ENCODE measurements around the gene PRKCZ. TPM values are rescaled to one million over a fixed set of nuclear protein-coding genes. Genes with fewer than 3 reads are reported as not detected.

PRKCZ gene
- total and polyA plus RNA-seq, 2 of the 4 experiments (the other 2 are of a cell fraction), result 2.0 to 3.5 TPM

GRCh38 chr1:2150801-2151200, 100.6 kb downstream of the PRKCZ start:
- dilution Hi-C loops (cut with HindIII; ENCODE audit: low sequenced_read_pairs, unreplicated experiment) (no loop called here), in situ Hi-C loops (cut with MboI; ENCODE audit: low sequenced_read_pairs) (loop anchor here (10.0 kb wide), 1 partner anchor 186 kb away; no protein-coding TSS in a partner anchor), intact Hi-C loops (cut with micrococcal nuclease) (no loop called here)
- H3K9me3 ChIP-seq (ENCODE audit: control insufficient read depth, insufficient read depth, low read length), result no peaks in the 10 kb centered on the region
- H3K4me1 ChIP-seq (ENCODE audit: control insufficient read depth, insufficient read depth, low read length), result no peaks in the 10 kb centered on the region
- H2BK120ac ChIP-seq (ENCODE audit: low read depth, low read length), result no peak overlapping the region
- H2AFZ ChIP-seq (replicated peaks; ENCODE audit: low read length, poor library complexity), result peak overlapping the region; percentile 51
- no peak overlapping the region for H3K23ac ChIP-seq (ENCODE audit: low read depth, low read length)
- no peak overlapping the region for H3K56ac ChIP-seq (ENCODE audit: extremely low read depth, insufficient read depth, low read length)
- H3K4ac ChIP-seq (ENCODE audit: low read depth, low read length), result no peak overlapping the region
- DNase-seq, result no peak
- ChIA-PET POLR2A (ENCODE audit: unreplicated experiment) (no interaction called here), CTCF (interaction anchor here (0.6 to 4.4 kb wide), 3 partner anchors 11 to 172 kb away, joined by 3 to 20 read pairs (median 9); no protein-coding TSS in a partner anchor)
- BruUV-seq (replicated peaks), result no TSS peak
- H3K9me1 ChIP-seq (ENCODE audit: insufficient read depth, low read length), result no peaks in the 10 kb centered on the region
- no peaks in the 10 kb centered on the region for H4K20me1 ChIP-seq (ENCODE audit: insufficient read depth, low read length)
- no peaks in the 10 kb centered on the region for H3K36me3 ChIP-seq (ENCODE audit: control insufficient read depth, insufficient read depth, low read length)
- no peak overlapping the region for H3K18ac ChIP-seq (ENCODE audit: low read depth, low read length)
- no peak for ATAC-seq (ENCODE audit: low read depth)
- TF ChIP-seq SMC3 (IDR thresholded peaks at IDR 0.05; ENCODE audit: low read depth, low read length) (no peak), RFX5 (IDR thresholded peaks at IDR 0.05; ENCODE audit: low read depth, low read length) (no peak), CTCF (conservative IDR thresholded peaks at IDR 0.05; ENCODE audit: low read depth, low read length) (no peak), MAZ (IDR thresholded peaks at IDR 0.05; ENCODE audit: borderline replicate concordance, low read depth, low read length) (no peak), ELK1 (IDR thresholded peaks at IDR 0.05; ENCODE audit: borderline replicate concordance, low read depth, low read length) (no peak), POLR2A (IDR thresholded peaks at IDR 0.05; ENCODE audit: low read depth, low read length) (no peak), NFE2L2 (IDR thresholded peaks at IDR 0.05; ENCODE audit: low read depth, low read length) (no peak), USF2 (IDR thresholded peaks at IDR 0.05; ENCODE audit: low read depth, low read length) (no peak), FOS (IDR thresholded peaks at IDR 0.05; ENCODE audit: low read depth, low read length) (no peak), RAD21 (IDR thresholded peaks at IDR 0.05; ENCODE audit: low read length) (no peak), MXI1 (IDR thresholded peaks at IDR 0.05; ENCODE audit: borderline replicate concordance, low read depth, low read length) (no peak), CEBPB (IDR thresholded peaks at IDR 0.05; ENCODE audit: low read depth, low read length) (no peak), RCOR1 (IDR thresholded peaks at IDR 0.05; ENCODE audit: insufficient replicate concordance, low read length) (no peak), BHLHE40 (IDR thresholded peaks at IDR 0.05; ENCODE audit: low read depth, low read length) (no peak), CHD1 (IDR thresholded peaks at IDR 0.05; ENCODE audit: low read depth, low read length) (no peak), MAFK (IDR thresholded peaks at IDR 0.05; ENCODE audit: low read depth, low read length) (no peak)
- H3K27ac ChIP-seq (ENCODE audit: insufficient read depth, low read length), result no peak overlapping the region
- H4K5ac ChIP-seq (ENCODE audit: low read depth, low read length), result no peak overlapping the region
- no peak overlapping the region for H3K4me2 ChIP-seq (ENCODE audit: low read depth, low read length)
- 73% methylated on average over 11 of the region's 19 CpGs; no CpG with 5 or more reads in 1 of the 2 experiments for WGBS, 2 experiments (ENCODE audit: extremely low coverage in 2 of 2, insufficient read length in 1 of 2)
- no peak overlapping the region for H2AK9ac ChIP-seq (replicated peaks; ENCODE audit: low read depth, low read length, poor library complexity)
- H2BK20ac ChIP-seq (ENCODE audit: low read depth, low read length), result no peak overlapping the region
- H3K4me3 ChIP-seq (ENCODE audit: insufficient read depth, low read depth, low read length), result no peak overlapping the region
- H4K91ac ChIP-seq (ENCODE audit: insufficient read depth, low read depth, low read length), result no peak overlapping the region
- H3K14ac ChIP-seq (replicated peaks; ENCODE audit: low read depth, low read length), result no peak overlapping the region
- no peak overlapping the region for H3K9ac ChIP-seq (ENCODE audit: low read depth, low read length)
- no peak overlapping the region for H2BK5ac ChIP-seq (ENCODE audit: low read depth, low read length, poor library complexity, severe bottlenecking)
- no peak overlapping the region for H2BK15ac ChIP-seq (ENCODE audit: low read depth, low read length)
- no peaks in the 10 kb centered on the region for H3K79me1 ChIP-seq (ENCODE audit: low read depth in 1 of 2, low read length in 2 of 2)
- H4K8ac ChIP-seq (ENCODE audit: low read depth in 2 of 2, low read length in 2 of 2), result no peak overlapping the region
- H2AK5ac ChIP-seq (ENCODE audit: low read depth, low read length), result no peak overlapping the region
- peaks cover 2% of the 10 kb centered on the region; the same call in 1 of the 2 replicates for H3K27me3 ChIP-seq (ENCODE audit: control insufficient read depth, insufficient read depth, low read length)
